GM21360 (cell line): ENCODE results near the gene LOXL1.
"Not testable (repeated sequence)": the region's sequence is repeated elsewhere in the genome, so short reads cannot be mapped to it uniquely, and the experiment has no call there.

ENCODE experiments used
- ATAC-seq: cut with Tn5 transposase; IDR thresholded peaks from one replicate; pipeline ENCODE4 v1.9.1; 2021; ENCODE audit warnings: mild to moderate bottlenecking, moderate library complexity; ENCODE audit not compliant: unreplicated experiment

Gene LOXL1

GRCh38 chr15:73951601-73952000 lies 25.3 kb downstream of the LOXL1 start:
- ATAC-seq: no peak

- no peak for ATAC-seq
Measured at GRCh38 chr15:73952171-73952912, 26.1 kb downstream of the LOXL1 start.

GRCh38 chr15:73952913-73953750 lies 26.9 kb downstream of the LOXL1 start:
- ATAC-seq: no peak

GRCh38 chr15:73954188-73955145 lies 28.2 kb downstream of the LOXL1 start:
- ATAC-seq: no peak

GRCh38 chr15:73955326-73955725 lies 29.1 kb downstream of the LOXL1 start:
- no peak for ATAC-seq

- no peak for ATAC-seq
Measured at GRCh38 chr15:73955861-73956742, 29.8 kb downstream of the LOXL1 start.

- ATAC-seq: no peak
Measured at GRCh38 chr15:73956743-73957135, 30.5 kb downstream of the LOXL1 start.

- no peak for ATAC-seq
Measured at GRCh38 chr15:73957276-73957675, 31.0 kb downstream of the LOXL1 start.

GRCh38 chr15:73957785-73958184 lies 31.5 kb downstream of the LOXL1 start:
- ATAC-seq: no peak

GRCh38 chr15:73959012-73959581 lies 32.8 kb downstream of the LOXL1 start:
- ATAC-seq: no peak

GRCh38 chr15:73959801-73960200 lies 33.5 kb downstream of the LOXL1 start:
- ATAC-seq: no peak

GRCh38 chr15:73960472-73961070 lies 34.3 kb downstream of the LOXL1 start:
- not testable (repeated sequence) for ATAC-seq

- ATAC-seq: no peak
Measured at GRCh38 chr15:73962433-73962832, 36.2 kb downstream of the LOXL1 start.

- ATAC-seq: peak; percentile 51
Measured at GRCh38 chr15:73964736-73965093, 38.5 kb downstream of the LOXL1 start.

- peak; percentile 14 for ATAC-seq
Measured at GRCh38 chr15:73965094-73965757, 39.0 kb downstream of the LOXL1 start.

- peak; percentile 53 for ATAC-seq
Measured at GRCh38 chr15:73965758-73966113, 39.5 kb downstream of the LOXL1 start.

GRCh38 chr15:73968461-73968860 lies 42.2 kb downstream of the LOXL1 start:
- ATAC-seq: no peak

GRCh38 chr15:73969151-73969759 lies 43.0 kb downstream of the LOXL1 start:
- ATAC-seq: no peak
